Coronary artery (tissue), 2 donors: Measurements from ENCODE around the gene CSTF1.

ENCODE experiments used
- DNase-seq: peaks from one replicate; pipeline ENCODE4 v3.0.0-alpha.2; 2017; ENCODE audit warnings: low spot score
- H3K27ac ChIP-seq, 2 donors: fragments of 200-600 bp; sonication (generic); one replicate each; pipeline ENCODE4 v1.5.1; 2016 to 2019
- H3K4me3 ChIP-seq: fragments of 200-600 bp; sonication (generic); 2 replicates; pipeline ENCODE4 v1.5.1; 2016; ENCODE audit warnings: mild to moderate bottlenecking, moderate library complexity
- CTCF ChIP-seq: fragments of 200-600 bp; sonication (generic); IDR thresholded peaks from one replicate; pipeline ENCODE4 v1.5.1; 2019; ENCODE audit warnings: antibody characterized with exemption

The CSTF1 gene

GRCh38 chr20:56430957-56431356, 38.5 kb downstream of the CSTF1 start:
- no peak overlapping the region for H3K27ac ChIP-seq

GRCh38 chr20:56431471-56431870, 39.0 kb downstream of the CSTF1 start:
- Histone ChIP-seq H3K27ac (no peak overlapping the region), H3K4me3 (no peak overlapping the region)
- no peak for DNase-seq
- TF ChIP-seq CTCF = no peak

More at GRCh38 chr20:56430957-56431356, 38.5 kb downstream of the CSTF1 start:
- no peak for DNase-seq
- H3K4me3 ChIP-seq = no peak overlapping the region
- TF ChIP-seq CTCF = no peak

GRCh38 chr20:56433221-56433879, 40.9 kb downstream of the CSTF1 start:
- no peak for TF ChIP-seq CTCF
- DNase-seq = no peak
- Histone ChIP-seq H3K4me3 (no peak overlapping the region), H3K27ac (no peak overlapping the region)

- no peak for DNase-seq
- TF ChIP-seq CTCF = no peak
- H3K27ac ChIP-seq = no peak overlapping the region
These were observed 41.4 kb downstream of the CSTF1 start for GRCh38 chr20:56433880-56434255.

GRCh38 chr20:56437196-56437960, 44.9 kb downstream of the CSTF1 start:
- no peak for DNase-seq
- H3K4me3 ChIP-seq = no peak overlapping the region
- no peak overlapping the region for H3K27ac ChIP-seq
- no peak for TF ChIP-seq CTCF

More at GRCh38 chr20:56433880-56434255, 41.4 kb downstream of the CSTF1 start:
- H3K4me3 ChIP-seq = no peak overlapping the region

- no peak for DNase-seq
- H3K4me3 ChIP-seq = no peak overlapping the region
- TF ChIP-seq CTCF = no peak
- no peak overlapping the region for H3K27ac ChIP-seq
These were observed 45.8 kb downstream of the CSTF1 start for GRCh38 chr20:56438284-56438683.
